NT2/D1 (cell line): ENCODE data around the gene SLC5A1.

ENCODE experiments used
- SUZ12 ChIP-seq: IDR thresholded peaks from 2 replicates; pipeline ENCODE4 v1.6.1; 2011; ENCODE audit not compliant: insufficient read length, insufficient read depth; ENCODE audit errors: extremely low read depth
- YY1 ChIP-seq: IDR thresholded peaks from 2 replicates; pipeline ENCODE4 v1.6.1; 2011; ENCODE audit not compliant: insufficient read length, insufficient read depth
- ZNF274 ChIP-seq: IDR thresholded peaks from 2 replicates; pipeline ENCODE4 v1.6.1; 2011; ENCODE audit warnings: mild to moderate bottlenecking, low read depth, low read length

DNA sequence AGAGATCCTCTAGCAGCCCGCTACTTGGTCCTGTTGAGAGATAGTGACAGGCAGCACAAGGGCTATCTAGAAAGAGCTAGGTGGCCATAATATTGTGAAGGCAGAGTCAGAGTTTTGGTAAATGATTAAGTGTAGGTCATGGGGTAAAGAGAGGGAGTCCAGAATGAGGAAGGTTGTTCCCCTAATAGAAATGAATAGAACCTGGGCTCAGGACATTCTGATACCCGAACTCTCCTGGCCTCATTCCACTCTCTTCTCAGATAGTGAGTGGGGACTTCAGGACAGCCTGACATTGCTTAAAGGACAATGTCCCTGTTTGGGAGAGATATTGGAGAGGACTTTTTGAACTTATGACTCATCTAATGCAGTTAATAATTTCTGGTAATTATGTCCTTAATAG, 20.6 kb downstream of the SLC5A1 start:
- TF ChIP-seq ZNF274: no peak
- no peak for TF ChIP-seq SUZ12
- no peak for TF ChIP-seq YY1
